ENCODE measurements around the gene VIPR2. TPM values are rescaled to one million over a fixed set of nuclear protein-coding genes. Genes with fewer than 3 reads are reported as not detected.
"Not testable (repeated sequence)": the region's sequence is repeated elsewhere in the genome, so short reads cannot be mapped to it uniquely, and the experiment has no call there.

Gene VIPR2
- total and polyA plus RNA-seq, 4 donors, result 0.02 to 0.91 (median 0.73) TPM

GRCh38 chr7:159177284-159177953, 32.8 kb upstream of the VIPR2 start:
- H3K4me3 ChIP-seq, result no peak overlapping the region
- peaks cover 0 to 13% (median 3%) of the 10 kb centered on the region in 4 donors for H3K9me3 ChIP-seq (ENCODE audit: control insufficient read depth in 4 of 4, insufficient read depth in 3 of 4, low read length in 3 of 4)
- H3K9ac ChIP-seq (ENCODE audit: insufficient read depth in 1 of 2, low read length in 2 of 2), result no peak overlapping the region
- no peaks in the 10 kb centered on the region for H3K36me3 ChIP-seq (ENCODE audit: control insufficient read depth in 4 of 4, insufficient read depth in 4 of 4, low read length in 4 of 4)
- ATAC-seq (ENCODE audit: insufficient read depth, low FRiP score) (no peak), DNase-seq (no peak)
- no peaks in the 10 kb centered on the region for H3K4me1 ChIP-seq (ENCODE audit: control insufficient read depth in 5 of 5, insufficient read depth in 5 of 5, low read length in 5 of 5)
- no peaks in the 10 kb centered on the region for H3K27me3 ChIP-seq (ENCODE audit: control insufficient read depth in 3 of 3, insufficient read depth in 3 of 3, low read length in 2 of 3)
- no peak for TF ChIP-seq CTCF (IDR thresholded peaks at IDR 0.05; ENCODE audit: control extremely low read depth, extremely low read depth)
- 79 to 92% methylated on average over 3 of the region's 3 CpGs for WGBS, 2 donors
- no peak overlapping the region for H3K27ac ChIP-seq (ENCODE audit: low read depth in 1 of 2, low read length in 1 of 2)

GRCh38 chr7:159175792-159176191, 31.1 kb upstream of the VIPR2 start:
- no peaks in the 10 kb centered on the region for H3K27me3 ChIP-seq (ENCODE audit: control insufficient read depth in 3 of 3, insufficient read depth in 3 of 3, low read length in 2 of 3)
- WGBS, 2 donors, result 85 to 88% methylated on average over 8 of the region's 8 CpGs
- no peaks in the 10 kb centered on the region for H3K36me3 ChIP-seq (ENCODE audit: control insufficient read depth in 4 of 4, insufficient read depth in 4 of 4, low read length in 4 of 4)
- H3K4me1 ChIP-seq (ENCODE audit: control insufficient read depth in 5 of 5, insufficient read depth in 5 of 5, low read length in 5 of 5), result no peaks in the 10 kb centered on the region
- DNase-seq (no peak), ATAC-seq (ENCODE audit: insufficient read depth, low FRiP score) (no peak)
- no peak overlapping the region for H3K4me3 ChIP-seq
- TF ChIP-seq CTCF (IDR thresholded peaks at IDR 0.05; ENCODE audit: control extremely low read depth, extremely low read depth), result no peak
- H3K9me3 ChIP-seq (ENCODE audit: control insufficient read depth in 4 of 4, insufficient read depth in 3 of 4, low read length in 3 of 4), result peaks cover 0 to 13% (median 3%) of the 10 kb centered on the region in 4 donors
- no peak overlapping the region for H3K27ac ChIP-seq (ENCODE audit: low read depth in 1 of 2, low read length in 1 of 2)
- no peak overlapping the region for H3K9ac ChIP-seq (ENCODE audit: insufficient read depth in 1 of 2, low read length in 2 of 2)

- WGBS, 2 donors, result 35 to 53% methylated on average over 6 of the region's 6 CpGs
- ATAC-seq (ENCODE audit: insufficient read depth, low FRiP score), result not testable (repeated sequence)
Measured at GRCh38 chr7:159175100-159175499, 30.4 kb upstream of the VIPR2 start.

DNA sequence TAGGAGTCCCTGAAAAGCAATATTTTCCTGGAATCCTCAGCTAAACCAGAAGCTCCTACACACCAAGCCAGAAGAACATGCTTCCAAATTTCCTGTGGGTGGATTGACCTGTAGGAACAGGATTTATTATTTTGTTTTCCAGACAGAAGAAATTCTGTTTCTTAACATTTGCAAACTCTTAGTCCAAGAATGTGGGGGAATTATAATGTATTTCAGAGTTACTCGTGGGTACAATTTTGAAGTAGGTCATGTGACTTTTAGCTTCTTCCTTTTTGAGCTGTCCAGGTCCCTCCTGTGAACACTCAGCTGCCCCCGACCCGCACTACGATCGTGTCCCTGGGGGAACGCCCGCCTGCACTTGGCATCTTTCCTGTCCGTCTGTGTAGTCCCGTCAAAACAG, 27.7 kb upstream of the VIPR2 start:
- Histone ChIP-seq H3K27me3 (ENCODE audit: control insufficient read depth in 3 of 3, insufficient read depth in 3 of 3, low read length in 2 of 3) (no peaks in the 10 kb centered on the region), H3K9ac (ENCODE audit: insufficient read depth in 1 of 2, low read length in 2 of 2) (no peak overlapping the region), H3K27ac (ENCODE audit: low read depth in 1 of 2, low read length in 1 of 2) (no peak overlapping the region), H3K36me3 (ENCODE audit: control insufficient read depth in 4 of 4, insufficient read depth in 4 of 4, low read length in 4 of 4) (no peaks in the 10 kb centered on the region), H3K4me1 (ENCODE audit: control insufficient read depth in 5 of 5, insufficient read depth in 5 of 5, low read length in 5 of 5) (no peaks in the 10 kb centered on the region), H3K4me3 (no peak overlapping the region), H3K9me3 (ENCODE audit: control insufficient read depth in 4 of 4, insufficient read depth in 3 of 4, low read length in 3 of 4) (peaks cover 0 to 15% (median 6%) of the 10 kb centered on the region in 4 donors)
- no peak for DNase-seq
- no peak for TF ChIP-seq CTCF (IDR thresholded peaks at IDR 0.05; ENCODE audit: control extremely low read depth, extremely low read depth)
- no peak for ATAC-seq (ENCODE audit: insufficient read depth, low FRiP score)
- WGBS, 2 donors, result 86 to 89% methylated on average over 9 of the region's 9 CpGs

More at GRCh38 chr7:159175100-159175499, 30.4 kb upstream of the VIPR2 start:
- H3K4me1 ChIP-seq (ENCODE audit: control insufficient read depth in 5 of 5, insufficient read depth in 5 of 5, low read length in 5 of 5); H3K27me3 ChIP-seq (ENCODE audit: control insufficient read depth in 3 of 3, insufficient read depth in 3 of 3, low read length in 2 of 3); H3K4me3 ChIP-seq; DNase-seq; H3K9ac ChIP-seq (ENCODE audit: insufficient read depth in 1 of 2, low read length in 2 of 2); H3K27ac ChIP-seq (ENCODE audit: low read depth in 1 of 2, low read length in 1 of 2); H3K36me3 ChIP-seq (ENCODE audit: control insufficient read depth in 4 of 4, insufficient read depth in 4 of 4, low read length in 4 of 4): not testable (repeated sequence)
- H3K9me3 ChIP-seq (ENCODE audit: control insufficient read depth in 4 of 4, insufficient read depth in 3 of 4, low read length in 3 of 4), result peaks cover 0 to 13% (median 6%) of the 10 kb centered on the region in 4 donors

Measured in lung (tissue), 12 donors.